ENCODE measurements around the gene PRR5L.

Gene PRR5L

GRCh38 chr11:36328966-36329673, 33.0 kb downstream of the PRR5L start:
- DNase-seq = no peak

GRCh38 chr11:36330411-36330810, 34.3 kb downstream of the PRR5L start:
- DNase-seq = no peak

GRCh38 chr11:36333468-36333867, 37.4 kb downstream of the PRR5L start:
- DNase-seq = no peak

DNA sequence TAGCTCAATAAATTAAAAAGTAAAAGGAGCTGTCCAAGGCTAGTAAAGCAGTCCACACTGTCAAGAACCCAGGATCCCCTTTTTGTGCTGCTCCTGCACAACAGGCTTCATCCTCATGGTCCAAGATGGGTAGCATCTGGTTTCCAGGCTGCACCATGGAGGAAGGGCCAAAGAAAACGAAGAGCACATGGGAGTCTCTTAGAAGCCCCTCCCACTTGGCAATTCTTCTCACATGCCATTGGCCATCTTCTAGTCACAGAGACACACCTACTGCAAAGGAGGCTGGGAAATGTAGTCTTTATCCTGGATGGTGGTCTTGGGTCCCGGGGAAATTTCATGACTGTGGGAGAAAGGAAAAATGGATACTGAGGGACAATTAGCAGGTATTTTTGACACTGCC, 37.8 kb downstream of the PRR5L start:
- peak; percentile 2 for DNase-seq

- DNase-seq = no peak
These were observed 43.8 kb downstream of the PRR5L start for GRCh38 chr11:36339888-36340287.

GRCh38 chr11:36340897-36341296, 44.8 kb downstream of the PRR5L start:
- DNase-seq = no peak

- DNase-seq = no peak
These were observed 45.8 kb downstream of the PRR5L start for GRCh38 chr11:36341915-36342314.

DNA sequence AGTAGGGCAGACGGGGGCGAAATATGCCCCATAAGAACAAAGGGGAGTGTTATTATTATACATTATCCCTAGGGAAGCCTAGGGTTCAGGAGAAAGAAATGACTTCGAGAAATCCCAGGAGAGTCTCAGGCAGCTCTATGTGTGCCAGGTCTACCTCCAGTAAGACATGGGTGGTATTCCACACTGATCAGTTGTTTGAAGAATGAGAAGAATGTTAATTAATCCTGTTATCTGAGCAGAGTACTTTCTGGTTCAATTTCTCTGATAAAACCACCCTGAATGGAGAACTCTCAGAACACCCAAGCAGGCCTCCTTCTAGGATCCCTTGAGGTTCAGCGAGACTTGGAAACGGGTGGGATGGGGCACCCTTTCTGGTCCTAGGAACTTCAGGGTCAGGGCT, 46.2 kb downstream of the PRR5L start:
- DNase-seq = no peak

DNA sequence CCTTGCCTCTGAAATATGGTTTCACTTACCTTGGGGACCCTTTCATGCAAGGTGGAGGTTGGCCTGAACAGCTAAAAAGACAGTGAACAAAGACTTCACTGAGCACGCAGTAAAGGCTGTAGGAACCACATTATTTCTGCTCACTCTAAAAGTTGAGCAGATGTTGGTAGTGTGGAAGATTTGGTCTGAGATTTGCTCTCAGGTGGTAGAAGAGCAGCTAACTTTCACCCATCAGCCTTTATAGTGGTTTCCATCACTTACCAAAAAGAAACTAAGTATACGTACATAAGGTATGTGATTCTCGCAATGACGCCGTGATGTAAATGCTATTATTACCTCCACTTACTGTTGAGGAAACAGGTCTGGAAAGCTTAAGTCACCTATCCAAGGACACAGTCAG, 47.3 kb downstream of the PRR5L start:
- no peak for DNase-seq

- DNase-seq = no peak
These were observed 49.0 kb downstream of the PRR5L start for GRCh38 chr11:36345084-36345511.

- no peak for DNase-seq
These were observed 49.5 kb downstream of the PRR5L start for GRCh38 chr11:36345535-36346141.

DNA sequence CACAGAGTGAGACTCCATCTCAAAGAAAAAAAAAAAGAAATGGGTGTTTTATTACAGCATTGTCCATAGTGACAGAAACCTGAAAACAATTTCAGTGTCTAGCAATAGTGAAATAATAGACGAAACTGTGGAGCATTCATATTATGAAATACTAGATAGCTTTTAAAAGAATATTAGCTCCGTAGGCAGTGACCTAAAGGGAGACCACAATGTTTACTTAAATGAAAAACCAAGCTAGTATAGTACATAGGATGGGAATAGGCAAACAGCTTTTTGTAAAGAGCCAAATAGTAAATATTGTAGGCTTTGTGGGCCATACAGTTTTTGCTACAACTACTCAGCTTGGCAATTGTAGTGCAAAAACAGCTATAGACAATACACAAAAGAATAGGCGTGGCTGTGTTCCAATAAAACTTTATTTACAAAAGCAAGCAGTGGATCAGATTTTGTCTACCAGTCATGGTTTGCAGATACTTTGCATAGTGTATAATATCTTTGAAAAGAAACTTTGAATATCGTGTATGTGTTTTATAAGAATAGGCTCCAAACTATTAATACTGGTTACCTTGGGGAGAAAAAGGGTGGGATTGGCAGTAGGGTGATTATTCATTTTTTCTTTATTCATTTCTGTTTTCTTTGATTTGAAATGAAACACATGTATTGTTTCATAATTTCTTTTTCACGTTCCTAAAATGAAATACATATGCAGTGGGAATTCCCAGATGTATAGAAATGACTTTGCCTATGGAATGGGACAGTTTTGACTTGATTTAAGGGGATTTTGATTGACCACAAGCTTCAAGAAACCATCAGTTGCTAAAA, 50.7 kb downstream of the PRR5L start:
- no peak for DNase-seq

- no peak for DNase-seq
These were observed 51.4 kb downstream of the PRR5L start for GRCh38 chr11:36347384-36347906.

DNA sequence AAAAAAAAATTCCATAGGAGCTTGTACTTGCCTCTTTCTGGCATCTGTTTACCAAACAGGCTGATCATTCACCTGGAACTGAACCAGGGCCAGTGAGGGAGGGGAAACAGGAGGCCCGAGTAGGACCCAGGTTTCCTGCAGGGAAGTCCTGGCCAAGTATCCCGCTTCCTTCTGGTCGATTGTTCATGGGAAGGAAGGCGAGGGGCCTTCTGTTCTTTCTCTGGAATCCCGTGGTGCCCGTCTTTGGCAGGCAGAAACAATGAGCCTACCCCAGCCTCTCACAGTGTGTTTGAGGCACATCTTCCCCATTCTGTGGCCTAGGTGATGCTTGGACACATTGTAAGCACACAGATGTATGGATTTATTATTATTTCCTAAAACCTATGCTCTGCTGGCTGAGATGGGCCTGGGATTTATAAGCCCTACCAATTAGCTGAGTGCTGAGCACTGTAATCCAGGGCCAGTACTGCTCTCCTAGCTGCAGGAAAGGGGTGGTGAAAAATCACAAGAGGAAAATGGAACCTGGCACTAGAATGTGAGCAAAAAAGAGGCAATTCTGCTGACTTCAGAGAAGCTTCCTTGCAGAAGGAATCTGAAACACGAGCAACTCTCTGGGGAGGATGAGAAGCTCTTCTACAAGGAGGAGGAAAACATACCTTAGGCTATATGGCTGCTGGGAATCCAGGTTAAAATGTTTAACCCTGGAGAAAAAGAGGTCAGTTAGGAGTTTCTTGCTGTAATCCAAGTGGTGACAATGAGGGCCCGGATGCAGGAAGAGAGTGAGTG, 53.5 kb downstream of the PRR5L start:
- DNase-seq = no peak

DNA sequence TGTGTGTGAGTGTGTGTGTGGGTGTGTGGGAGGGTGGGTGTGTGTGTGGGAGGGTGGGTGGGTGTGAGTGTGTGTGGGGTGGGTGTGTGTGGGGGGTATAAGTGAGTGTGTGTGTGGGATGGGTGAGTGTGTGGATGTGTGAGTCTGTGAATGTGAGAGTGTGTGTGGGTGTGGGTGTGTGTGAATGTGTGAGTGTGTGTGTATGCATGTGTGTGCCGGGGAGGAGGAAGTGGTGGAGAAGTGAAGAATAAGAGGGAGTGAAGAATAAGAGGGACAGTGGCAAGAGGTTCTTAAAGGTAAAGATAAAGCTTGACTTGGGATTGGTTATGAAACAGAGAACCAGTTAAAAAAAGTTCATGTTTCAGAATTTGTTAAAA, 54.0 kb downstream of the PRR5L start:
- no peak for DNase-seq

DNA sequence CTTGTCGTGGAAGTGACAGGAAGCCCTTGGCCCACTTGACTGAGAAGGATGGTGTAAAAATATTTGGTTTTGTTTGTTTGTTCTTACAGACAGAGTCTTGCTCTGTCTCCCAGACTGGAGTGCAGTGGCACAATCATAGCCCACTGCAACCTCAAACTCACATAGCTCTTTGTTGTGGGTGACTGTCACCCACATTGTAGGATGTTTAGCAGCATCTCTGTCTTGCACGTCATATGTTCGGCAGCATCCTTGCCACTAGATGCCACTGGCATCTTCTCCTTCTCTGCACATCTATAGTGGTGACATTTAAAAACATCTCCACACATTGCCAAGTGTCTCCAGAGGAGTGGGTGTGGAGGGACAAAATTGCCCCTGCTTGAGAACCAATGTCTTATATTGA, 56.8 kb downstream of the PRR5L start:
- no peak for DNase-seq

DNA sequence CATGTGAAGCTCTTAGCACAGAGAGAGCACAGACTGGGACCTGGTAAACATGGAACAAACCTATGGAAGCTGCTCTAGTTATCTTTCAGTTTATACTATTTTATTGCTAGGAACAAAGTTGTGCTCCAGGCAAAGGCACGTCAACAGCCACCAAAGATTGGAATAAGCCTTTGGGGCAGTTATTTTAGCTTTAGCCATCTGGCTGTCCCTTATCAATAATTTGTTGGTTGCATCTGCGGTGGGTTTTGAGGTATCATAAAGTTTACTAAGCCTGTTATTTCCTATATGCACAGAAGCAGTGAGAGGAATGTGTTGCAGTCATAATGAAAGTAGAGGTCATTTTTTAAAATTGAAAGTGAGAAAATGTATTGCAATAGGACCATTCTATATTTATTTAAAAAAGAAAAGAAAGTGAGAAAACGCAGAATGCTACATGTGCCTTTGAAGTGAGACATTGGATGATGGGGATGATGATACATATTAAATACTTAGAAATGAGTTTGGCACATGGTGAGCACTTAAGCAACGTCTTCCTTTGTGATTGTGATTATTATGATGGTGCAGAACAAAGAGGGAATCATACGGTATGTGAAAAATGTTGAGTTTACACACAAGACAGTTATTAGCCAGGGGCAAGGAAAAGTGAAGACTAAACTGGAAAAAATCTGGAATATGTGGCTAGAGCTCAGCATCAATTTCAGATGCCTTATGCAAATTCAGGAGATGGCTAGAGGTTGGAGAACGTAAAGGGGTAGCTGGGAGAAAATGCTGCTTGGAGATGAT, 58.3 kb downstream of the PRR5L start:
- no peak for DNase-seq

- DNase-seq = no peak
These were observed 60.1 kb downstream of the PRR5L start for GRCh38 chr11:36356201-36356600.

GRCh38 chr11:36357831-36358230, 61.7 kb downstream of the PRR5L start:
- no peak for DNase-seq

DNA sequence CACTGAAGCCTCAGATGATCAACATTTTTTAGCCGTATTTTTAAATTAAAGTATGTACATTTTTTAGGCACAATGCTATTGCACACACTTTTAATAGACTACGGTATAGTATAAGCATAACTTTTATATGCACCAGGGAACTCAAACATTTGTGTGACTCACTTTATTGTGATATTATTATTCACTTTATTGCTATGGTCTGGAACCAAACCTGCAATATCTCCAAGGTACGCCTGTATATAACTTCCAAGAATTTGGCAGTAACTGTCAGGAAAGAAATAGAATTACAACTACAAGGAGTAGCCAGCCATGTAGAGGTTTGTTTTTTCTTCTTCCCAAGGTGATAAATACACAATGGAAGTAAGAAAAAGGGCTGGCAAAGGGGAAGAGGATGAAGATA, 62.3 kb downstream of the PRR5L start:
- no peak for DNase-seq

- no peak for DNase-seq
These were observed 64.2 kb downstream of the PRR5L start for GRCh38 chr11:36360318-36360717.

DNA sequence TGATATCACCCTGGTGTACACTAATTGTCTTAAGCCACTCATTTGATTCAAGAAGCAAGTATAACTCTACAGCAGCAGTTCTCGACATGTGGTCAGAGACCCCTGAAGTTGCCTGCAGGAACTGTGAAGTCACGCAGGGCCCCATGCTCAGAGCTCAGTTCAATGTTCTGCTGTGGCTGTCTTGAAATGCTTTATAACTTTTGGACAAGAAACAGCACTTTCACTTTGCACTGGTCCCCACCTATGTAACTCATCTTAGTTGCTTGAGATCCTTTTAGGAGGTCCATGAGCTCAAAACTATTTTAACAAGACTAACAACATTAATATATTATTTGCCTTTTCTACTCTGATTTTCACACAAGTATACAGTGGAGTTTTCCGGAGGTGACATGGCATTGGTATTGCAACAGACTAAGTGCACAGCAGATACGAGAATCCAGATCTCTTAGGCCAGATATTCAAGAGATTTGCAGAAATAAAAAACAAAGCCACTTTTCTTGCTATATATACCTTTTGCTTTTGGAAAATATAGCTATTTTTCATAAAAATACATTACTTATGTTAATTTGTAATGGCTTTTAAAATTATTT, 64.8 kb downstream of the PRR5L start:
- no peak for DNase-seq
